GM19372 (cell line): ENCODE data around the gene C20orf173.
"Not testable (repeated sequence)": the region's sequence is repeated elsewhere in the genome, so short reads cannot be mapped to it uniquely, and the experiment has no call there.

Experiments used
- ATAC-seq: cut with Tn5 transposase; IDR thresholded peaks from one replicate; pipeline ENCODE4 v1.9.1; 2021; ENCODE audit warnings: mild to moderate bottlenecking, low read depth, moderate library complexity; ENCODE audit not compliant: unreplicated experiment

Gene C20orf173

DNA sequence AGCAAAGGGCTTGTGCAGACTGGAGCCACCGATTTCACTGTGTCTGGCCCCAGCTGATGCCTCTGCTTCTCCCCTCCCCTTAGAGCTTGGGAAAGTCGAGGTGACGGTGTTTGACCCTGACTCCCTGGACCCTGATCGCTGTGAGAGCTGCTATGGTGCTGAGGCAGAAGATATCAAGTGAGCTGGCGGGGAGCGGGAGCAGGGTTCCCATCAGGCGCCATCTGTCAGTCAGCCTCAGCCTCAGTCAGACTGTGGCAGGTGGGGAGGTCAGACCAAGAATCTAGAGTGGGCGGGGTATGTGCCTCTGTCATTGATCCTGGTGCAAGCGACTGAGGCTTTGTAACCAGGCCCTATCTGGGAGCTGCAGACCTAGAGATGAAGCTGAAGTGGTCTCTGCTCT is 17.9 kb upstream of the C20orf173 start:
- no peak for ATAC-seq

DNA sequence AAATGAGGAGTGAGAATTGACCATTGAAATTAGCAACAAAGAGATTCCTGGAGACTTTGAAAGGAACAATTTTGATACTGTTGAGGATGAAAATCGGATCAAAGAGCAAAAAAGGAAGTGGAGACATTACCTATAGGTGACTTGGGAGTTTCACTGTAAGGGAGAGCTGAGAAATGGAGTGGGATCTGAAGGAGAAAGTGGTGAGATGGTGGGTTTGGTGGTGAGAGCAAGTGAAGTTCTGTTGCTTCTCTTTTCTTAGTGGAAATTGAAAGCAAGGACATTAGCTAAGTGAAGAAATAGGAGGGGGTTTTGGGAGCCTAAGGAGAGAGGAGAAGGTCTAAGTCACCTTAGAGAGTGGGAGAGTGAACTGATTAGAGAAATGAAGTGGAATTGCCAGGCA is 16.7 kb upstream of the C20orf173 start:
- no peak for ATAC-seq

GRCh38 chr20:35544941-35545340 is 15.5 kb upstream of the C20orf173 start:
- ATAC-seq, result not testable (repeated sequence)

DNA sequence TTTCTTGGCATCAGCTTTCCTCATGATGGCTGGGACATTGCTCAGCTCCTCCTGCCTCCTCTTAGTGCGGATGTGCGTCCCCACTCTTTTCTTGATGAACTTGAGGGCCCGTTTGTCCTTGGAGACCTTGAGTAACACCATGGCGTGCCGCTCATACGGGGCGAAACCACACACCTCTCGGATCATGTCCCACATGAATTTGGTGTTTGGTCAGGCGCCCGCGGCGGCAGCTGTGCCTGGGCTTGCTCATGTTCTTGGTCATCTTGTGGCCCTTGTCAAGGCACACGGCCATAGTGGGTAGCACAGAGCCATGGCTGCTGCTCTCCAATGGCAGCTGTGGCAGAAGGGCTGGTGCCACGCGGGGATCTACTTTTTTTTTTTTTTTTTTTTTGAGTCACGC is 15.0 kb upstream of the C20orf173 start:
- ATAC-seq, result no peak

DNA sequence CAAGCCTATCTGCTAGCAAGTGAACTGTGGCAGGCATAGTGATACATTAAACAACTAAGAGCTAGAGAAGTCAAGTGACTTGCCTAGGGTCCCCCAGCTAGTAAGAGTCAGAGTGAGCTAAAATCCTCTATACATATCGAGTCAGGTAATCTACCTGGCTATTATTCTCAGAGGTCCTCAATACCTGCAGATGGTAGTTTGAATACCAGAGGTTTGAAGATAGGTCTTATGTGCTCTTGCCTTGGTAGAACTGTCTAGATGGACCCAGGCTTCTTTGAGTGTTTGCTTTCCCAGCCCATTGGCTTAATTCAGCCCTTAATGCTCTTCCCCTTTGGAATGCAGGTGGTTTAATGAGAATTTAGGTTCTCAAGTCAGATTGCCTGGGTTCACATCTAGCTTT is 13.5 kb upstream of the C20orf173 start:
- ATAC-seq, result no peak

DNA sequence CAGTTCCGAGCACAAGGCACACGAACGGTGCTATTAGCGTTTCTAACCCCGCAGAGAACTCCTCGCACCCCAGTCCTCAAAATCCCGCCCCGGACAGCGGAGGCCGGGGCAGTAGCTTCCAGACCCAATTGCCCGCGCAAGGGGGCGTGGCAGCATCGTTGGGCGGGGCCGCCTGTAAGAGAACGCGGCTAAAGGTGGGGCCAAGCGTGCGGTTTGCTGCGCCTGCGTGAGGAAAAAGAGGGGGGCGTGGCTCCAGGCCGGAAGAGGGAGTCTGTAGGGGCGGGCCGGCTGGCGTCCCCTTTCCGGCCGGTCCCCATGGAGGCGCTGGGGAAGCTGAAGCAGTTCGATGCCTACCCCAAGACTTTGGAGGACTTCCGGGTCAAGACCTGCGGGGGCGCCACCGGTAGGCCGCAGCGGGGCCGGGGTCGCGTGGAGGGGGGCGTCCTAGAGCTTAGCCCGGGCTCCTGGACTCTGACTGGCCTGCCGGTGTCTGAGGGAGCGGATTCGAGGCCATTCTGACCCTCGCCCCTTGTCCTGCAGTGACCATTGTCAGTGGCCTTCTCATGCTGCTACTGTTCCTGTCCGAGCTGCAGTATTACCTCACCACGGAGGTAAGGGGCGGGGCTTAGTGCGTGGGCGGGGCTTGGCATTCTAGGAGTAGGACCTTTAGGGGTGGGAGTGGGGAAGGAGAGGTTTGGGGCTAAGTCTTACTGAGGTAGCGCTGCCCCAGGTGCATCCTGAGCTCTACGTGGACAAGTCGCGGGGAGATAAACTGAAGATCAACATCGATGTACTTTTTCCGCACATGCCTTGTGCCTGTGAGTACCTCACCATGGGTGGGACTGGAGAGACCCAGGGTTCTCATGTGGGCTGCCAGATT is 12.6 kb upstream of the C20orf173 start, which contains the start of gene ERGIC3:
Gene ERGIC3, plus strand, starts transcription at position 296 of the 880 bp plus-strand sequence. Its CDS starts 20 bp downstream, at position 316.
- ATAC-seq, result peak; percentile 99

DNA sequence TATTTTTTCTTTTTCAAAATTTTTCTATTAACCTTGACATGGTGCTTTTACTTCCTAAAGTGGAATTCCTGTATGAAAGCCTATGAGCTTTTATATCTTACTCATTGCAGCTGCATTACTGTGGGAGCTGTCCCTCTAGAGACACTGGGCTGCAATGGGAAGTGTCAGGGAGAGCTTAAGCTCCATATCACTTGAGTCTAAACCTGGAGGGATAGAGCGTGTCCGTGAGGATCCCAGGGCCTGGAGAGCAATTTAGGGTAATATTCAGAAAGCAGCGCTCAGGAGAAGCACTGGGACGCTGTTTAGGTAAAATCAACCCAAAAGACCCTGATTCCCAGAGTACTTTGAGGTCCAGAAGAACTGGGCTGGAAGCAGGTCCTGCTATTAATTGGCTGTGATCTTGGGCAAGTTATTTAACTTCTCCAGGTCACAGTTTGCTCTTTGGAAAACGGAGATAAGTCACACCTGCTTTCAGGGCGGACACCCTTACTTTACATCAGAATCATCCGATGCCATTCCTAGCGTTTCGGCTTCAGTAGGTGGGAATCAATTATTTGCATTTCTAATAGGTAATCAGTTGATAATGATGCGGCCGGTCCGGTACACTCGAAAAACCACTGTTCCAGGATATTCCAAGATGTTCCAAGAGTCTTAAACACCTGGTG is 11.8 kb upstream of the C20orf173 start:
- ATAC-seq, result no peak

DNA sequence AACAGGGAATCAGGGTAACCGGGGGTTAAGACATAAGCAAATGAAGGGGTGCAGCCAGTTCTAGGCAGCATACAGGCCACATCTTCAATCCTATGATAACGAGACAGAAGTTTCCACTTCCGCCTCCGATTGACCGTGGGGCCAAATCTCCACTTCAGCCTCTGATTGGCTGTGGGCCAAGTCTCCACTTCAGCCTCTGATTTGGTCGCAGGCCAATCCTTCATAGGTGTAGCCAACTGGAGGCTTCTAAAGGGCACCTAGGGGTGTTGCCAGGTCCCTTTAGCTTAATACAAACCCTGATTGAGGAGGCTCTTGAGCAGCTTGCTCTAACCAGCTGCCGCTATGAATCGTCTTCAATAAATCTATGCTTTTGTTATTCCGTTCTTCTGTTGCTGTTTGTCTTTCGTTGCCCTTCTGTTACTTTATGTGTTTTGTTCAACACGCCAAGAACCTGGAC is 10.3 kb upstream of the C20orf173 start:
- ATAC-seq, result no peak

DNA sequence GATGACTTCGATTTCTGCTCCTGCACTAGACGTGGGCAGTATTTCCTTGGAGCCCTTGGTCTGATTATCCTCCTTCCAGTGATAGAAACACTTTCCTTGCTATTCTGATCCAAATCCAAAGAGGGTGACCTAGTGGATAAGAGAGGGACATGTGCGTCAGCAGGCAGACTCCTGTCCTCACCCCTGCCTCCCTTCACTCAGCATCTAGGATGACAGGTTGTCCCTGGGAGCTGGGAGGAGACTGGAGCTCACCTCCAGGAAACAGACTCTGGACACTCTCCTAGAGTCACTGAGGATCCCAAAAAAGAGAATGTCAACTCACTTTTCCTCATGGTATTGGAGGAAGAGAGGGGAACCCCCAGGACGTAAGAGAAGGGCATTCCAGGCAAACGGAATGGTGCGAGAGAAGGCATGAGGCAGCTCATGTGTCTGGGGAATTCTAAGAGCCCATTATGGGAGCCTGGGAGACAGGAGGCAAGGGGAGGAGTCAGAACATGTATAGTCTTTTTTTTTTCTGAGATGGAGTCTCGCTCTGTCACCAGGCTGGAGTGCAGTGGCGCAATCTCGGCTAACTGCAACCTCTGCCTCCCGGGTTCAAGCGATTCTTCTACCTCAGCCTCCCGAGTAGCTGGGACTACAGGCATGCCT is 2.2 kb downstream of the C20orf173 start:
- ATAC-seq, result no peak

- no peak for ATAC-seq
These were observed 3.8 kb downstream of the C20orf173 start for GRCh38 chr20:35525639-35526038.

DNA sequence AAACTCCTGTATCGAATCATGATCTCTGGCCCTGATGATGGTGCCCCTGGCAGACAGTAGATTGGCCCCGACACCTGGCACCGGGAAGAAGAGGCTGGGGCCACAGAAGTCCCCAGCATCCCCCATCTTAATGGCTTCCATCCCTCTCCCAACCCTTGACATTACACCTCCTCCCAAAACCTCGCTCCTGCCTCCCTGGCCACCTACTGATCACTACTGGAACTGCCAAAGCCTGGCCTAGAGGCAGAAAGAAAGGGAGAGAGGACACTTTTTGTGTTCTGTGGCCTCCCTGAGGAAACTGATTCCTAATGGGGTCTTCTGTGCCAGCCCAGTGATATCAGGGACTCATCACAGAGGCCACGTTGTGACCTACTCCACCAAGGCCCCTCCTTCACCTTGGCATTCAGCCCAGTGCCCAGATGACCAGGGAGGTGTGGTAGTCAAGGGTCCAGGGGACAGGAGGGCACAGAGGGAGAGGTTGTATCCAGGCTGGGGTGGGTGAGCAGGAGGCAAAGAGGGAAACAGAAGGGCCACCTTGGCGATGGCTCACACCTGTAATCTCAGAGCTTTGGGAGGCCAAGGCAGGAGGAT is 6.1 kb downstream of the C20orf173 start:
- no peak for ATAC-seq

- no peak for ATAC-seq
These were observed 10.5 kb downstream of the C20orf173 start for GRCh38 chr20:35518955-35519354.

DNA sequence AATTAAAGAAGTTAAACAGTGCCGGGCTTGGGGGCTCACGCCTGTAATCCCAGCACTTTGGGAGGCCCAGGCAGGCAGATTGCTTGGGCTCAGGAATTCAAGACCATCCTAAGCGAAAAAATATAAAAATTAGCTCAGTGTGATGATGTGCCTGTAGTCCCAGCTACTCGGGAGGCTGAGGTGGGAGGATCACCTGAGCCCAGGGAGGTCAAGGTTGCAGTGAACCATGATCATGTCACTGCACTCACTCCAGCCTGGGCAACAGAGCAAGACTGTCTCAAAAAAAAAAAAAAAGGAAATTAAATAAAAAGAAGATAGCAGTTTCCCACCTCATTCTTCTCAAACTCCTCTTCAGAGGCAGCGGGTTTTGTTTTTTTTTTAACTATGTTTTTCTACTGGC is 11.7 kb downstream of the C20orf173 start:
- ATAC-seq, result not testable (repeated sequence)

GRCh38 chr20:35517125-35517524 is 12.3 kb downstream of the C20orf173 start:
- ATAC-seq, result no peak

- ATAC-seq, result no peak
These were observed 13.4 kb downstream of the C20orf173 start for GRCh38 chr20:35515949-35516645.

DNA sequence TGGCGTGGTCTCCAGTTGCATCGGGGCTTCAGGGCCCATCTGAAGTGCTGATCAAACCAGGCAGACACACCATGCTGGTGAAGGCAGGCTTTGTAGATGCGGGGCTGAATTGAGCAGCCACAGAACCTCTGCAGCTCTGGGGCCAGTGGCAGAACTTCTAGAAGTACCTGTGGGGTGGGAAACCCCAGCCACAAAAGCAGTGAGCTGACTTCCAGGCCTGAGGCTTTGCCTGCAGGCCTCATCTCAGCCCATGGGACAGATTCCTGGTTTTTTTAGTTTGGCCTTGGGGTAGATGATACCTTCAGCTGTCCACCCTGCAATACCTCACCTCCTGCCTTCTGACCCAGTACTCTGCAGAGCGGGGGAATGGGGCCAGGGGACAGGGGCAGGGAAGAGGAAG is 14.1 kb downstream of the C20orf173 start:
- ATAC-seq, result no peak

GRCh38 chr20:35514371-35514932 is 15.0 kb downstream of the C20orf173 start:
- no peak for ATAC-seq

DNA sequence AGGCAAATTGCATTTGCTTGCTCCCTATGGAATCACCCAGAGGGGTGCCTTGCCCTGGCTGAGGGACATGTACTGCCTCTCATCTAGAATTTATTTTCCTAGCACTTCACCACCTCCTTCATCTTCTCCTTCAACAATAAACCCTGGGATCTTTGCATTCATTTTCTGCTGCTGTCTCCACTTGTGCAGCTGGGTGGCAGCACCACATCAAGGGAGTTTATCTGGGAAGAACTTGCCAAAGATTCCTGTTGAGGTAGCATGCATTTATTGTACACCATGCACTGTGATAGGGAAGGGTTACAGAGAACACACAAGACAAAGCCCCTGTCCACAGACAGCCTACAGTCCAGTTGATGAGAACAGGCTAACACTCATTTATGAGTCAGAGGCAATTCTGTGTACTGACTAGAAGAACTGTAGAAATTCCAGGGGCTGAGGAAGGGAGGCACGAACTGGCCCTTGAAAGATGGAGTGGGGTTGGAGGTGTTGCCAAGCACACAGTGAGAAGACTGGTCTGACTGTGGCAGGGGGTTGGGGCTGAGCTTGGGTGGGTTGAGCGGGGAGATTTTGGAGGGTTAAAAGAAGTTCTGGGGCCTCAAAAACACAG is 17.5 kb downstream of the C20orf173 start:
- no peak for ATAC-seq

- no peak for ATAC-seq
These were observed 18.3 kb downstream of the C20orf173 start for GRCh38 chr20:35510951-35511735.
